GM21526 (cell line): ENCODE measurements around the gene PMPCB.
A peak's percentile ranks its signal among the peaks of the same experiment; 100 is the strongest.
"Not testable (repeated sequence)": the region's sequence is repeated elsewhere in the genome, so short reads cannot be mapped to it uniquely, and the experiment has no call there.

ENCODE experiments used
- ATAC-seq: cut with Tn5 transposase; IDR thresholded peaks from one replicate; pipeline ENCODE4 v1.9.1; 2021; ENCODE audit warnings: moderate library complexity; ENCODE audit not compliant: unreplicated experiment, low FRiP score

Gene PMPCB, protein sequence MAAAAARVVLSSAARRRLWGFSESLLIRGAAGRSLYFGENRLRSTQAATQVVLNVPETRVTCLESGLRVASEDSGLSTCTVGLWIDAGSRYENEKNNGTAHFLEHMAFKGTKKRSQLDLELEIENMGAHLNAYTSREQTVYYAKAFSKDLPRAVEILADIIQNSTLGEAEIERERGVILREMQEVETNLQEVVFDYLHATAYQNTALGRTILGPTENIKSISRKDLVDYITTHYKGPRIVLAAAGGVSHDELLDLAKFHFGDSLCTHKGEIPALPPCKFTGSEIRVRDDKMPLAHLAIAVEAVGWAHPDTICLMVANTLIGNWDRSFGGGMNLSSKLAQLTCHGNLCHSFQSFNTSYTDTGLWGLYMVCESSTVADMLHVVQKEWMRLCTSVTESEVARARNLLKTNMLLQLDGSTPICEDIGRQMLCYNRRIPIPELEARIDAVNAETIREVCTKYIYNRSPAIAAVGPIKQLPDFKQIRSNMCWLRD

DNA sequence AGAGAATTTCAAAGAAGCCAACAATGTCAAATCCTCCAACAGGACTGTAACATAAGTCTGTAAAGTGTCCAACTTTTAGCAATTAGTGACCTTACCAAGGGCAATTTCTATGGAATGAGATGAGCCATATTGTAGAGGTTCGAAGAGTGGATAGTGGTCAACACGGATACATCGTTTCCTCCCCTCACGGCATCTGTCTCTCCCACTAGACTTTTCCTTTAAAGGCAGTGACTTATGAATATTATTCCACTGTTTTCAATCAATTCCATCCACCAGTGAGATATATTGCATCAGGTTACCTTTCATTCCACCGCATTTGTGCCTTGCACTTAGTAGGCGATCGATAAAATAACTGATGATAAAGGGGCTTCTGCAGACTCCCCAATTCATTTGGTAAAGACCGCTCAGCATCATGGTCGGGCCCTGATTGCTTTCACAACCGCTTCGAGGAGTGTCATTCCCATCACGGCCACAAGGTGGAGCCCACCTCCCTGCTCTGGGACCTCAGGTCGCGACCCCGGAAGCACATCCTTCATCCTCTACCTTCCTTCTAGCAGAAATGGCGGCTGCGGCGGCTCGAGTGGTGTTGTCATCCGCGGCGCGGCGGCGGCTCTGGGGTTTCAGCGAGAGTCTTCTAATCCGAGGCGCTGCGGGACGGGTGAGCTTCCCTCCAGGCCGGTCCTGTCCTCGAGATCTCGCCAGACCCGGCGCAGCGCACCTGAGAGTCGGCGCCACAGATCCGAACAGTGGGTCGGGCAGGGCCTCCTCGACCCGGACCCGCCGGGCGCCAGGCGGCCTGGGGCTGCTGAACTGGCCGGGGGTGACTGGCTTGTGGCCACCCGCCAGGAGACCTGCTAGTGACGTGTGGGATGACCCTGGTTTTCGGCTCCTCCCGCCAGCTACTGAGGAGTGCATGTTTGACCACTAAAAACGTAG is at the start of gene PMPCB:
Gene PMPCB (plus strand): TSS at position 535 of the 936 bp plus-strand sequence. CDS start 25 bp downstream, at position 560.
- peak; percentile 90 for ATAC-seq

DNA sequence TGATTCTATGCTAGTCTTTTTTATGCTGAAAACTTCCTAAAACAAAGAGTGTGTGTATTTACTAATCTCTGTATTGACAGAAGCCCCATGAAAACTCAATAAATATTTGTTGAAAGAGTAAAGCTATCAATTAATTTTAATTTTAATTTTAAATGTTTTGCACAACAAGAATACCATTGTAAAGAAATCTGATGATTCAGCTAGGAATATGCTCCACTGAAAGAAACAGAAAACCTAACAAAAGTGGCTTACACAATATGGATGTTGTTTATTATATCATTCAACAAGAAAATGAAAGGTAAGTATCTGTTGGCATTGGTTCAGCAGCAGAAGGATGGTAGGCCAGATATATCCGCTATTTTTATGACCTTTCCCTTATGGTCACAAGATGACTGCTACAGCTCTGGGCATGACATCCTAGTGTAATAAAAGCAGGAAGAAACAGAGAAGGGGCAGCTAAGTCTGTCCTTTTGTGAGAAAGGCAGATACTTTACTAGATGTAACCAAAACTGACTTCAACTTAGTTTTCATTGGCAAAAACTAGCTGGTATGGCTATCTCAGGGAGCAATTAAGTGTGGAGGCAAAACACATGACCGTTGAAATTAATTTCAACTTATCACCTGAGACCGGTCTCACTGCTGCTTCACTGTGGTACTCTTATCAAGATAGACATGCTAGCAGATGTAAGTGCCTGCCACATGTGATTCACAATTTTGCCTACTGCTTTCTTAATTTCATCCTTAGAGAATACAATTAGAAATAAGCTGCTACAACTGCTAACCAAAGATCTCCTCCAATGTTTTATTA is 43.3 kb upstream of the PMPCB start:
- not testable (repeated sequence) for ATAC-seq

DNA sequence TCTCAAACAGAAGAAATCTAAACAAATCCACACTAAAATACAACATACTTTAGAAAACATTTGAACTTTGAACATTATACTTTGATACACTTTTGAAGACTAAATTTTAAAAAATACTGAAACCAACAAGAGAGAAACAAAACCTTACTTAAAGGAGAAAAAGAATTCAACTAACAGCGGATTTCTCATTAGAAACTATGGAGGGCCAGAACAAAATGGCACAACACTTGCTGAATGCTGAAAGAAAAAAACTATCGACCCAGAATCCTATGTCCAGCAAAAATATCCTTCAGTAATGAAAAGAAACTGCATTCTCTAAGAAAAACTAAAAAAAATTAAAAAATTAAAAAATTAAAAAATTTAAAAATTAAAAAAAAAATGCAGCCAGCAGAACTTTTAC is 33.2 kb upstream of the PMPCB start:
- not testable (repeated sequence) for ATAC-seq

DNA sequence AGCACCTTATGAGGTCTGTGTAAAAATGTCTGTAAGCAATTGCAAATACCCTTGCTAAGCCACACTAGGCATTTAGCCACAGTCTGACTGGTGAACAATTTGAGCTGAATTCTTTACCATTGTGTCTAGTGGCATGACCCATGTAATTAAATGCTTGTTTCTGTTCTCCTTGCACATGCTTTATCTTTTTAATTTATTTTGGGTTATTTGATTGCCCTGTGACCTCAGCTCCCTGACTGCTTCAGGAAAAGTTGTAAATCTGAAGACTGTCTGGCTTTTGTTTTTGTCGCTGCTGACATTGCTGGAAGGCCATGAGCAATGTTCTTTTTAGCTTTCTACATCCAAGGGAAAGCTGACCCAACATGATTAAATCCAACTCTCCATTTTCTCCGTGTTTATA is 31.0 kb upstream of the PMPCB start:
- ATAC-seq = not testable (repeated sequence)

DNA sequence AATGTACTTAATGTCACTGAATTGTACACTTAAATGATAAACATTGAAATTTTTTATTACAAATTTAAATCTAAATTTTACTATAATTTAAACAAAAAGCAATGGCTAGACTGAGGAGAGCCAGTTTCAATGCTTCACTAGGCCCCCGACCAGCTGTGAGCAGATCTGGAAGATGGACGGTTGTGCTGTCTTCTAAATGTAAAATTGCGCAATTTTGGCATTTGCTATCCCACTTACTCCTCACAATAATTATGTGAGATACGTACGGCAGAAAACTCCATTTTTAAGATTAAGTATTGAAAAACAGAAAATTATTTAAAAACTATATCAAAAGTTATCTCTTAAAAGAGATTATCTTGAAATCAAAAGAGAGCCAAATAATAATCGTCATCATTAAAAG is 23.9 kb upstream of the PMPCB start:
- ATAC-seq = not testable (repeated sequence)

DNA sequence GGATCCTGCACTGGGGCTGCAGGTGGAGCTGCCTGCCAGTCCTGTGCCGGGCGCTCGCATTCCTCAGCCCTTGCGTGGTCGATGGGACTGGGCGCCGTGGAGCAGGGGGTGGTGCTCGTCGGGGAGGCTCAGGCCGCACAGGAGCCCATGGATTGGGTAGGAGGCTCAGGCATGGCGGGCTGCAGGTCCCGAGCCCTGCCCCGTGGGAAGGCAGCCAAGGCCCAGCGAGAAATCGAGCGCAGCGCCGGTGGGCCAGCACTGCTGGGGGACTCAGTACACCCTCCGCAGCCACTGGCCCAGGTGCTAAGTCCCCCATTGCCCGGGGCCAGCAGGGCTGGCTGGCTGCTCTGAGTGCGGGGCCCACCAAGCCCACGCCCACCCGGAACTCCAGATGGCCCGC is 22.4 kb upstream of the PMPCB start:
- ATAC-seq = not testable (repeated sequence)

DNA sequence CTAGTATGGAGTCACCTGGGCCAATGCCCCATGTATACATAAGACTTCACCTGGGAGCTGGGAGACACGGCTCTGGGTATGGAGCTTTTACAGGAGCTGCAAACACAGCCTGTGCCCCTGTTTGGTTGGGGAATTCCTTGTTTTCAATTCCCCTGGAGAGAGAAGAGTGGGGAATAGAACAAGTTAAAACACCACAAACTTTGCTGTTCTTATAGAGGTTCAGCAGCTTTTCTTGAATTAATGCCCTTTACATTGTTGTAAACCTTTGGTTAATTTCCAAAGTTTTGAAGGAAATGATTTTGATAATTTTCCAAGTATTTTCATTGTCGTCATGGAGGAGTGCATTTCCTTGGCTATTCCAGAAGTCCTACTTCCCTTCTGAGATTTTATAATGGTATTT is 19.0 kb upstream of the PMPCB start:
- not testable (repeated sequence) for ATAC-seq

DNA sequence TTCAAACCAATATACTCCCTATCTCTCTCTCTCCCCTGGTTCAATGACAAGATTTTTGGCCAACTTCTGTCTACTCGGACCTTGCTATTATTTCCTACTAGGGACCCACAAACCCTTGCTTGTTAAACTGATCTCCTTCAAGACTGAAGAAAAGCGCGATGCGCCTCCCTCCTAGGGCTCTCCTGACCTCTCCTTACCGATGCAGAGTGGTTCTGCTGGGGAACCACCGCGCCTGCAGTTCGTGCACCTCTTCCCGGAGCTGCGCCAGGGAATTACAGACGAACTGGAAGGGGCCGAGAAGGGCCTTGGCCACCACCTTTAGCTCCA is 17.6 kb upstream of the PMPCB start:
- ATAC-seq = peak; percentile 10

DNA sequence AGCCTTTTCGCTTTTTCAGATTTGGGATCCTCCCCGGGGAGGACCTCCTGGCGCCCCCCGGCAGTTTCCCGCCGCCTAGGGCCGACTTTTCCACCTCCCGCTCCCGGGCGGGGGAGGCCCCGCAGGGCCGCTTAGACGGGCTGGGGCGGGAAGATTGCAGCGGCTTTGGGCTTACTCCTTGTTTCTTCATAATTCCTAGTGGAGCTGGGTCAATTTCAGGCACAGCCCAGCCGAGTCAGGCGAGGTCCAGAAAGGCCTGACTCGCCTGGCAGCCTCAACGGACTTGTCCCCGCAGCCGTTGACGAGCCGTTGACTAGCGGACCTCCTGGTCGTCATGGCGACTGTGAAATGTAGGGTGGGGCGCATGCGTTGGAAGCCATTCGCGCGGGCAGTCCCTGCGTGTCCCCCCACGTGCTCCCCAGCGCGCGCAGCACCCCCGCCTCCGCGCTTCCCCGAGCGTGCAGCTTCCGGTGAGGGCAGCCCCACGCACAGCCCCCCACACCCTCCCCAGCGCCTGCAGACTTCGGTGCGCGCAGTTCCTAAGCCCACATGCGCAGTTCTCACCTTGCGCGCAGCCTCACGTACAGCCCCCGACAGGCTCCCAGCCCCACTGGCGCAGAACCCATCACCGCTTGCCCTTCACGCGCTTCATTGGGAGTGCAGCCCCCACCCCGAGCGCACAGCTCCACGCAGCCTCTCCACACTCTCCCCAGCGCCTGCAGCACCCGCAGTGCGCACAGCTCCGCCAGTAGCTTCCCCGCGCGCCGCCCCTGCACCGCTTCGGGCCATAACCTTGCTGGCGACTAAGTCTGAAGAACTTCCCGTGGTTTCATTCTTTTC is 17.1 kb upstream of the PMPCB start:
- peak; percentile 94 for ATAC-seq

DNA sequence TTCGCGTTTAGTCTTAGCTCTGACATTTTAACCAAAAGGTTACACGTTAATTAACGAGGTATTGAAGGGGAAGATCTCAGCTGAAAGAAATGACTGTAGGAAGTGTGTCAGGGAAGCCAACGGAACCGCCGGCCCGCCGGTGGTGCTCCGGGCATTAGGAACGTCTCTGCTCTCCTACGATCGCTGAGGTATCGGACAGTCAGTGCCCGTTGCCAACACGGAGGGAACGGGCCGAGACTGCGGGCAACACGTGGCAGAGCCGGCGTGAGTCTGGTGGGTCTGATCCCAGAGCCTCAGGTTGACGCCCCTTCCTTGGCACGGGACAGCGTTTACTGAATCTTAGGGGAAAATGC is 16.5 kb upstream of the PMPCB start:
- ATAC-seq = peak; percentile 23

DNA sequence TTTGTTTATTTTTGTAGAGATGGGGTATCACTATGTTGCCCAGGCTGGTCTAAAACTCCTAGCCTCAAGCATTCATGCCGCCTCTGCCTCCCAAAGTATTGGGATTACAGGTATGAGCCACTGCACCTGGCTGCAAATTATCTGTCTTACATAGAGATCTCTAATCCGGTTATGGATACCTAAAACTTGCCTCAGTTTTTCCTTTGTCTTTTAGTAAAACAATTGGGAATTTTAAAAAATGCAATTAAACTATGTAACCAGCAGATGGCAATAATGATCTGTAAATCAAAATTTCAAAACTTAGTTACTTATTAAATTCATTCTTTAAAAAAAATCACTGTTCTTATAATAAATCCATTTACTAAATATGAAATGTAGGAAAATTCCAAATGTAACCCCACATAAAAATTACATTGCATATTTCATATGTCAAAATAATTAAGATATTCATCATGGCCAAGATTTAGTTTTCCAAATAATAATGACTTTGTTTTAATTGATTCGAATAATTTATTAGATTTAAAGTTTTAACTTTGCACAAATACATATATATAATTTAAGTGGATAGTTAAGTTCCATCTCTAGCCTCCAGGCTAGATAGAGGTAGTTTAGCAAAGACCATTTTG is 14.3 kb upstream of the PMPCB start:
- ATAC-seq = not testable (repeated sequence)

DNA sequence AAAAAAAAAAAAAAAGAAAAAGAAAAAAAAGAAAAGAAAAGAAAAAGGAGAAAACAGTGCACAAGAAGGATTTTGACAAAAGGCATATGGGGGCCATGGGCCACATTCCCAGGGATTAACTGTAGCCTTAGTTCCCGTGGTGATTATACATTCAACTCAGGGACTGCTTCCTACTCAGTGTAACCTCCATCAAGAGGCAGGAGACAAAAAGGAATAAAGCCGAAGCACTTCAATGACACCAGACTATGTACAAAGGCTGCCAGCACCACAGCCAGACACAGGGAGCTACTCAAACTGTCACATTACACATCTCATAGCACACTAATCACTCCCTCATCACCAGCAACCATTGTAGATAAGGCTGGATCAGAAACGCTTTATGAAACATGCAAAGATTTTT is 5.1 kb upstream of the PMPCB start:
- ATAC-seq = no peak

DNA sequence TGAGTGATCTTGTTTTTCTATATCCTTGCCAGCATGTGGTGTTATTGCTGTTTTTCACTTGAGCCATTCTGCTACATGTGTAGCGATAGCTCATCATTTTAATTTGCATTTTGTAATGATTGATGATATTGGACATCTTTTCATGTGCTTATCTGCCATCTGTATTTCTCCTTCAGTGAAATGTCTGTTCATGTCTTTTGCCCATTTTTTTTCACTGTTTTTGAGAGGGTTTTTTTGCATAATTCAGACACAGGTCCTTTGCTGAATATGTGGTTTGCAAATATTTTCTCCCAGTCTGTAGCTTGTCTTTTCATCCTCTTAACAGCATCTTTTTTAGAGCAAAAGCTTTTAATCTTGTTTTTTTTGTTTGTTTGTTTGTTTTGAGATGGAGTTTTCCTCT is 3.7 kb upstream of the PMPCB start:
- no peak for ATAC-seq

DNA sequence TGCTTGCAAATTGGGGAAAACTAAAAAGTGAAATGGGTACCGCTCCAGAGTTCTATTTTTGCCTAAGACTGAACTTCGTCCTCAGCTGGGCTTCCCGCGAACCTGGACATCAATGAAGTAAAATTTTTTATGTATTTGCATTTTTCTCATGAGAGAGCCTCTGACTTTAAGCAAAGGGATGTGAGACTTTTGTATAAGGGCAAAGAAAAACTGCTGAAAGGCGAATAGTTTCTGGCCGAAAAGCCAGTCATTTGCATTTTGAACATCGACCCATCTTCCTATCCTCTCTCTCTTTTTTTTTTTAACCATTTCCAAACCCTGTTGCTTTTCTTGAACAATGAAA is 573 bp downstream of the PMPCB start:
- ATAC-seq = peak; percentile 12

DNA sequence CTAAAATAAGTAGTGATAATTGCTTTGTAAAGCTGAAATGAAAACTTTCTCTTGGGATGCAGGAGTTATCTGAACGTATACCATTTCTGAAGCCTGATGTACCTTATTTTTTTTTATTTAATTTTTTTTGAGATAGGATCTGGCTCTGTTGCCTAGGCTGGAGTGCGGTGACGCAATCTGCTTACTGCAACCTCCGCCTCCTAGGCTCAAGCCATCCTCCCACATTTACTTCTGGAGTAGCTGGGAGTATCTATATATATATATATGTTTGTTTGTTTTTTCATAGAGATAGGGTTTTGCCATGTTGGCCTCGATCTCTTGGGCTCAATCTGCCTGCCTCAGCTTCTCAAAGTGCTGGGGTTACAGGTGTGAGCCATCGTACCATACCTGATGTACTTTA is 2.4 kb downstream of the PMPCB start:
- no peak for ATAC-seq

DNA sequence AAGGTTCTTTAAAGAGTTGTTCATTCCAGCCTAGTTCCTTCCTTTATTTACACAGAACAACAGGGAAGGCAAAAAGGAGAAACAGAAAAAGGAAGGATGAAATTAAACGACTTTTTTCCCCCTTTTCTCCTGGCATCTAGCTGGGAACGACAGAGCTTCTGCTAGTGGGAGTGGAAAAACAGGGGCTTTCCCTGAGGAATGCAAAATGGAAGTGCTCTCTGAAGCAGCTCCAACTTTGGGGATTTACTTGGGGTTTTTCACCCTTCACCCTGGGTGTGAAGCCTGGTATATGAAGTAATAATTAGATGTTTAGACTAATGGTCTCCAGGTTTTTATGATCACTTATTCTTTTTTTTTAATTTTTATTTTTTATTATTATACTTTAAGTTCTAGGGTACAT is 4.2 kb downstream of the PMPCB start:
- ATAC-seq = no peak

DNA sequence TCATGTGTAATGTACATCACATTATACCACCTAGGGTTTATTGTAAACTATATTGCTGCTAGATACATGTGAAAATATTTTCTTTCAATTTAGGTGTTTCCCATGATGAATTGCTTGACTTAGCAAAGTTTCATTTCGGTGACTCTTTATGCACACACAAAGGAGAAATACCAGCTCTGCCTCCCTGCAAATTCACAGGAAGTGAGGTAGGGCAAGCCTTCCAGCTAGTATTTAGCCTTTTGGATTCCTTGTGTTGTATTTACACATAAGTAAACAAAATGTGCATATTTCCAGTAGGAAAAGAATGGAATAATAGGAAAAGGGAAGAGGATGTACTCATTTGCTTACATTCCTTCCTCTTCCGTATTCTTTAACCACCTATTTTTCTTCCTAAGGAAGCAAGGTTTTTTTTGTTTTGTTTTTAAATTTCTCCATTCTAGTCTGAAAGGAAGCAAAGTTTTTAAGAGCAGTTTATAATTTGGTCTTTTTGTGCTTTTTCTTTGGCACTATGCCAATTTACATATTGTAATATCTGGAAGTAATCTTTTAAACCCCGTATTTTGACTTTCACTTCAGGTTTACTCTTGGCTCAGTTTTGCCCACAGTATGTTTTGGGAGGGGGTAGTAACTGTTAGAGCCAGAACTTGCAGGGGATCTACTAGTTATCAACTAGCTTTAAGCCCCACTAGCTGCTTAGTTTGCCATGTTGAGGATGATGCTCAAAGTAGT is 10.4 kb downstream of the PMPCB start:
- ATAC-seq = no peak

DNA sequence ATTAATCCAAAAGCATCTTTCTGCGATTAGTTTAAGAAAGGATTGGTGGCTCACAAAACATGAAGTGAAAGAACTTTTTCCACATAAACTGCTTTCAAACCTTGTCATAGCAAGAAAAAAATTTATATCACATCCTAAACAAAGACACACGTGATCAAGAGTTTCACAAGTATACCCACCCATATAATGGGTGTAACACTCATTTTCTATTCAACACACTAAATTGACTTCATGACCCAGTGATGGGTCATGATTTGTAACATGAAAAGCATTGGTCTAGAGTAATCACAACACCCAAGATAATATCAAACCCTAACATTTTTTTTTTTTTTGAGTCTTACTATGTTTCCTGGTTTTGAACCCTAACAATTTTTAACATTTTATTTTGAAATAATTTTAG is 17.6 kb downstream of the PMPCB start:
- ATAC-seq = no peak
